ENCODE results near the gene SHD. TPM values are rescaled to one million over a fixed set of nuclear protein-coding genes. Genes with fewer than 3 reads are reported as not detected.
"Not testable (repeated sequence)": the region's sequence is repeated elsewhere in the genome, so short reads cannot be mapped to it uniquely, and the experiment has no call there.

Gene SHD
- total RNA-seq, 2 experiments from 2014 or later = not detected

DNA sequence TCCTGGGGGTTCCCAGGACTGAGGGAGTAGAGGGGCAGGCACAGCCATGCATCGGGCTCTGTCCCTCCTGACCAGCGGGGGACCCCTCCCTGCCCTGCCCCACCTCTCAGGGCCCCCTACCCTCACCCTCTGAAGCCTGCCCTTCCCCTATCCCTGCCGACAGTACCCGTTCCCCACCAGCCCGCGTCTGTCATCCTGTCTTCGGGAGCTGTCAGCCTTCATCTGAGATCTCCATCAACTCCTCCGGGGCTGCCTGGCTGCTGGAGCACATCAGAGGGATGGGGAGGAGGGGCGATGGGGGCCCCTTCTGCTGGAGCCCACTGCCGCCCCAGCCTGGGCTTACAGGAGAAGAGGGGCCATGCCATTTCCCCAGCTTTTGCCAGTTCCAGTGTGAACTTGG is 6.2 kb upstream of the SHD start:
- Mint-ChIP-seq H3K36me3 (ENCODE audit: low read depth) (peaks cover 21% of the 10 kb centered on the region), H3K27me3 (peaks cover 2% of the 10 kb centered on the region), H3K27ac (no peak overlapping the region), H3K9me3 (no peaks in the 10 kb centered on the region), H3K4me3 (no peak overlapping the region), H3K4me1 (no peaks in the 10 kb centered on the region)
- no peak for DNase-seq
- ChIA-PET POLR2A (no interaction called here), CTCF (interaction anchor here (0.6 kb wide), 1 partner anchor 570 kb away, joined by 6 read pairs; no protein-coding TSS in a partner anchor)

DNA sequence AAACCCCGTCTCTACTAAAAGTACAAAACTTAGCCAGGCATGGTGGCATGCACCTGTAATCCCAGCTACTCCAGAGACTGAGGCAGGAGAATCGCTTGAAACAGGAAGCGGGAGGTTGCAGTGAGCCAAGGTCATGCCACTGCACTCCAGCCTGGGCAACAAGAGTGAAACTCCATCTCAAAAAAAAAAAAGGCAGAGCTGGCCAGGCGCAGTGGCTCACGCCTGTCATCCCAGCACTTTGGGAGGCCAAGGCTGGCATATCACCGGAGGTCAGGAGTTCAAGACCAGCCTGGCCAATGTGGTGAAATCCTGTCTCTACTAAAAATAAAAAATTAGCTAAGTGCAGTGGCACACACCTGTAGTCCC is 4.8 kb upstream of the SHD start:
- H3K36me3 Mint-ChIP-seq (ENCODE audit: low read depth) = peaks cover 13% of the 10 kb centered on the region
- not testable (repeated sequence) for H3K4me1 Mint-ChIP-seq, H3K9me3 Mint-ChIP-seq

DNA sequence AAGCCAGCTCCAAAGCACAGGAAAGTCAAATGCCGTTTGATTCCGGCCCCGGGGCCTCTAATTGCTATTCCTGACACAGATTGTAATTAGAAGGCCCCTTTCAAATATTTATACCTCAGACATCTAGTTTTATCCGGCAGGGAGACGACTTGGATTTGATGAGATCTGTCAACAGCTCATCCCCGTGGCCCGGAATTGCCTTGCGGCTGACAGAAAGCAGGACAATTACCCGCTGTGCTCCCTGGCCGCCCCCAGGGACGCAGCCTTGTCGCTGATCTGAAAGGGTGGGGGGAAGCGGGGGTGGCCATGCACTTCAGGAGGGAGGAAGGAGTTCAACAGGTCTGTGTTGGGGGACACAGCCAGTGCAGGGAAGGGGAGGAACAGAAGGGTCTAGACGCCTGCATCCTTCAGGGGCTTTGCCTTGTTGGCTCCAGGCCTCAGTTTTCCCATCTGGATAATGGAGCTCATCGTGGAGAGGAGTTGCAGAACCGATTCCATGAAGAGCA is 1.8 kb upstream of the SHD start:
- peaks cover 2% of the 10 kb centered on the region for H3K4me1 Mint-ChIP-seq
- no peak for DNase-seq

More for the DNA sequence above, 4.8 kb upstream of the SHD start:
- DNase-seq, H3K4me3 Mint-ChIP-seq, H3K27ac Mint-ChIP-seq, H3K27me3 Mint-ChIP-seq: not testable (repeated sequence)
- ChIA-PET CTCF (interaction anchor here (0.6 kb wide), 1 partner anchor 284 kb away, joined by 4 read pairs; no protein-coding TSS in a partner anchor), POLR2A (interaction anchor here (0.6 kb wide), 1 partner anchor 513 kb away, joined by 4 read pairs; the partner anchor contains the start of gene APBA3)

DNA sequence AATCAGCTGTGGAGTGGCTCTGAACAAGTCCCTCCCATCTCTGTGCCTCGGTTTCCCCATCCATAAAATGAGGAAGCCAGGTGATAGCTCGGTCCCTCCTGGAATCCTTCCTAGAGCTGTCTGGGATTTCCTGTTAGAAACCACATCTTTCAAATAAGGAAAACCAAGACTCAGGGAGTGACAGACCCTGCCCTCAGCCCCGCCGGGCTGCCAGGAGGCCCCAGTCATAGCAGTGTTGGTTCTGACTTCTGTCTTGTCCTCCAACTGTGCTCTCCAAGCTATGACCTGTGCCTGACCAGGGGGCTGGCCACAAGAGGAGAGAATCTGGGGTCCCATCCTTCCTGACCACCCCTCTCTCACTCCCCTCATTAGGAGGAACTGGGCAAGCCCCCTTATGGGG is 1.1 kb upstream of the SHD start:
- no peaks in the 10 kb centered on the region for H3K9me3 Mint-ChIP-seq
- H3K27ac Mint-ChIP-seq = no peak overlapping the region
- H3K27me3 Mint-ChIP-seq = peaks cover 25% of the 10 kb centered on the region
- no peak for DNase-seq
- no peaks in the 10 kb centered on the region for H3K36me3 Mint-ChIP-seq (ENCODE audit: low read depth)
- ChIA-PET POLR2A (no interaction called here), CTCF (interaction anchor here (1.2 to 1.5 kb wide), 2 partner anchors 10 to 12 kb away, joined by 5 to 6 read pairs; no protein-coding TSS in a partner anchor)
- peaks cover 2% of the 10 kb centered on the region for H3K4me1 Mint-ChIP-seq
- H3K4me3 Mint-ChIP-seq = no peak overlapping the region

More for the DNA sequence above, 1.8 kb upstream of the SHD start:
- ChIA-PET POLR2A (no interaction called here), CTCF (interaction anchor here (1.2 to 1.5 kb wide), 2 partner anchors 9 to 11 kb away, joined by 5 to 6 read pairs; no protein-coding TSS in a partner anchor)
- Mint-ChIP-seq H3K27me3 (peaks cover 24% of the 10 kb centered on the region), H3K36me3 (ENCODE audit: low read depth) (no peaks in the 10 kb centered on the region), H3K9me3 (no peaks in the 10 kb centered on the region), H3K4me3 (no peak overlapping the region), H3K27ac (no peak overlapping the region)

DNA sequence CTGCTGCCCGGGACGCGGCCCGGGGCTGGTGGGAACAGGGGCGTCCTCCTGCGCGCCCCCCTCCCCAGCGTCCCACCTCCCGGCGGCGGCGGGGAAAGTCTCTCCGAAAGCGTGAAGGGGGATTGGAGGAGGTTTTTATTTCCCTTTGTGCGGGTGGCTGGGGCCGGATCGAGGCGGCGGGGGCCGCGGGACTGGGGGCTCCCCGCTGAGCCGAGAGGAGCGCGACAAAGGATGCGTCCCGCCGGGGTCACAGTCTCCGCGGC is 132 bp downstream of the SHD start:
- ChIA-PET POLR2A (no interaction called here), CTCF (interaction anchor here (0.5 kb wide), 1 partner anchor 115 kb away, joined by 3 read pairs; no protein-coding TSS in a partner anchor)
- DNase-seq = no peak
- H3K27me3 Mint-ChIP-seq = peaks cover 25% of the 10 kb centered on the region
- peaks cover 2% of the 10 kb centered on the region for H3K4me1 Mint-ChIP-seq
- no peaks in the 10 kb centered on the region for H3K9me3 Mint-ChIP-seq
- H3K36me3 Mint-ChIP-seq (ENCODE audit: low read depth) = no peaks in the 10 kb centered on the region
- H3K27ac Mint-ChIP-seq = no peak overlapping the region
- H3K4me3 Mint-ChIP-seq = no peak overlapping the region

DNA sequence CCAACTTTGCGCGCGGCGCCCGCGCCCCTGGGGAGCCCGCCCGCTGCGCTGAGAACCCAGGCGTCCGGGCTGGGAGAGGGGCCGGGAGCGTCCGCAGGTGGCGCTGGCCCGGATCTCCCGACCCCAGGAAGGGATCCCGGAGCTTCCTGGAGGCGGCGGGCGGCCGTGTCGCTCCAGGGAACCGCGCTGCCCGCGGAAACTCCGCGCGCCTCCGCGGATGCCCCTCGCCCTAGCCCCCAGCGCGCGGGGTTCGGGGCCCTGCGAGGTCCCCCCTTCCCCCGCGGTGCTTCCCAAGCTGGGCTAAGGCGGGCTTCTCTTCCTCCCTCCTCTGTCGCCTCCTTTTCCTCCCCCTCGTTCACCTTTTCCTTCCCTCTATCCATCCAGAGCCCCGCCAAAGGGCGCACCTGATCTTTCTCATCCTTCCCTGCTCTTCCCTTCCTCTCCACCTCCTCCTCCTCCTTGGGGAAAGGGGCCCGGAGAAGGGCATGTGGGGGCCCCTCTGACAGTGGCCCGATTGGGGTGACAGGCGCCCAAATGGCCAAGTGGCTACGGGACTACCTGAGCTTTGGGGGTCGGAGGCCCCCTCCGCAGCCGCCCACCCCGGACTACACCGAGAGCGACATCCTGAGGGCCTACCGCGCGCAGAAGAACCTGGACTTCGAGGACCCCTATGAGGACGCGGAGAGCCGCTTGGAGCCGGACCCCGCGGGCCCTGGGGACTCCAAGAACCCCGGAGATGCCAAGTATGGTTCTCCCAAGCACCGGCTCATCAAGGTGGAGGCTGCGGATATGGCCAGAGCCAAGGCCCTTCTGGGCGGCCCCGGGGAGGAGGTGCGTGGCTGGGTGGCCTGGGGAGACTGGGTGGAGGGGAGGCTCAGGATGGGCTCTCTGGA is 710 bp downstream of the SHD start:
- Mint-ChIP-seq H3K9me3 (no peaks in the 10 kb centered on the region), H3K4me1 (peaks cover 2% of the 10 kb centered on the region), H3K36me3 (ENCODE audit: low read depth) (no peaks in the 10 kb centered on the region), H3K27ac (no peak overlapping the region), H3K4me3 (no peak overlapping the region), H3K27me3 (peaks cover 25% of the 10 kb centered on the region)
- ChIA-PET CTCF (interaction anchor here (0.5 to 1.4 kb wide), 3 partner anchors 13 to 116 kb away, joined by 3 read pairs; no protein-coding TSS in a partner anchor), POLR2A (no interaction called here)
- DNase-seq = no peak

DNA sequence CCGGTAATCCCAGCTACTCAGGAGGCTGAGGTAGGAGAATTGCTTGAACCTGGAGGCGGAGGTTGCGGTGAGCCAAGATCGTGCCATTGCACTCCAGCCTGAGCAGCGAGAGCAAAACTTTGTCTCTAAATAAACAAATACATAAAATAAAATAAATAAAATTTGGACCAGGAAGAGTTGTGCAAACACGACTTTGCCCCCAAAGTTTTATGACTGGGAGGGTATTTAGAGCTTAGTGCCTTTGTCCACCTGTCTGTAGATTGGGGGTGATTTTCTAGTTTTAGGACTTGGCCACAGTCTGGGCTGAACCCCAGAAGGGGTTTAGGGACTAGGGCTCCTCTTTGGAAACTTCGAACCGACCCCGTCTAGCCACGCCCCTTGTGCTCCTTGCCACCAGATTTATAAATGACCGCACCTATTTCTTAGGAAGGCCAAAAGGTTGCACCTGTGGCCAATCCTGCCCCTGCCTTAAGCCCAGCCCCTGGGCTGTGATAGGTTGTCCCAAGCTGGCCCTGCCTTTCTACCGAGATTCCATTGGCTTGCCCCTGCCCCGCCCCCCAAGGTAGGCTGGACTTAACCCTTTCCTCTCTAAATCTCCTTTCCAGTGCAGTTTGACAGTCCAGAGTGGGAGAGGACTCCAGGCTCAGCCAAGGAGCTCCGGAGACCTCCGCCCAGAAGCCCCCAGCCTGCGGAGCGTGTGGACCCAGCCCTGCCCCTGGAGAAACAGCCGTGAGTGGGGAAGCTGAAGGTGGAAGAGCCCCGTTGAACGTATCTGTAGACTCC is 5.3 kb downstream of the SHD start:
- no peak overlapping the region for H3K4me3 Mint-ChIP-seq
- H3K9me3 Mint-ChIP-seq = no peaks in the 10 kb centered on the region
- H3K4me1 Mint-ChIP-seq = peaks cover 2% of the 10 kb centered on the region
- H3K27me3 Mint-ChIP-seq = peaks cover 16% of the 10 kb centered on the region
- ChIA-PET POLR2A (no interaction called here), CTCF (interaction anchor here (1.1 kb wide), 1 partner anchor 18 kb away, joined by 3 read pairs; no protein-coding TSS in a partner anchor)
- DNase-seq = no peak
- H3K27ac Mint-ChIP-seq = no peak overlapping the region
- no peaks in the 10 kb centered on the region for H3K36me3 Mint-ChIP-seq (ENCODE audit: low read depth)

DNA sequence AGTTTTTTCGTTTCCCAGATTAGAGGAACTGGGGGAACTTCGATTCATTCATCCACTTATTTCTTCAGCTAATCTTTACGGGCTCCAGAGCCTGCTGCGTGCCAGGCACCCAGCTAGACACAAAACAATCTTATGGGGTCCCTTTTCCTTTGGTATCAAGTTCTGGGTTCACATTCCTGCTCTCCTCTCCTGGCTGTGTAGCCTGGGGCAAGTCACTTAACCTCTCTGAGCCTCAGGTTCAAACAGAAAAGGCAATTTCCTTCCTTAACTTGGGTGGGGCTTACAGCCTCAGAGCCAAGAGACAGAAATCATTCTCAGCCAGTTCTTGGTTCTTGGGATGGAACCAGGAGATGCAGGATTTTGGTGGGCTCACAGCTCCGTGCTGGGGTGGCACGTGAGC is 5.9 kb downstream of the SHD start:
- H3K9me3 Mint-ChIP-seq = no peaks in the 10 kb centered on the region
- H3K27ac Mint-ChIP-seq = no peak overlapping the region
- no peaks in the 10 kb centered on the region for H3K36me3 Mint-ChIP-seq (ENCODE audit: low read depth)
- H3K4me1 Mint-ChIP-seq = no peaks in the 10 kb centered on the region
- POLR2A ChIA-PET = no interaction called here
- peaks cover 13% of the 10 kb centered on the region for H3K27me3 Mint-ChIP-seq
- no peak overlapping the region for H3K4me3 Mint-ChIP-seq
- no peak for DNase-seq
- CTCF ChIA-PET = interaction anchor here (1.1 kb wide), 1 partner anchor 18 kb away, joined by 3 read pairs; no protein-coding TSS in a partner anchor

DNA sequence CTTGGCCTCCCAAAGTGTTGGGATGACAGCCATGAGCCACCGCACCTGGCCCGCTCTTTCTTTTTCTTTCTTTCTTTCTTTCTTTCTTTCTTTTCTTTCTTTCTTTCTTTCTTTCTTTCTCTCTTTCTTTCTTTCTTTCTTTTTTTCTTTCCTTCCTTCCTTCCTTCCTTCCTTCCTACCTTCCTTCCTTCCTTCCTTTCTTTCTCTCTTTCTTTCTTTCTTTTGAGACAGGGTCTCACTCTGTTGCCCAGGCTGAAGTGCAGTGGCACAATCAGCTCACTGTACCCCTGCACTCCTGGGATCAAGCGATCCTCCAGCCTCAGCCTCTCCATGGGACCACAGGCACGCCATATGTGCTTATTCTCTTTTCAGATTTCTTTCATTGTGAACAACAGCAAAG is 7.1 kb downstream of the SHD start:
- H3K4me3 Mint-ChIP-seq; H3K36me3 Mint-ChIP-seq (ENCODE audit: low read depth); POLR2A ChIA-PET; CTCF ChIA-PET; DNase-seq; H3K9me3 Mint-ChIP-seq; H3K4me1 Mint-ChIP-seq; H3K27me3 Mint-ChIP-seq; H3K27ac Mint-ChIP-seq: not testable (repeated sequence)

DNA sequence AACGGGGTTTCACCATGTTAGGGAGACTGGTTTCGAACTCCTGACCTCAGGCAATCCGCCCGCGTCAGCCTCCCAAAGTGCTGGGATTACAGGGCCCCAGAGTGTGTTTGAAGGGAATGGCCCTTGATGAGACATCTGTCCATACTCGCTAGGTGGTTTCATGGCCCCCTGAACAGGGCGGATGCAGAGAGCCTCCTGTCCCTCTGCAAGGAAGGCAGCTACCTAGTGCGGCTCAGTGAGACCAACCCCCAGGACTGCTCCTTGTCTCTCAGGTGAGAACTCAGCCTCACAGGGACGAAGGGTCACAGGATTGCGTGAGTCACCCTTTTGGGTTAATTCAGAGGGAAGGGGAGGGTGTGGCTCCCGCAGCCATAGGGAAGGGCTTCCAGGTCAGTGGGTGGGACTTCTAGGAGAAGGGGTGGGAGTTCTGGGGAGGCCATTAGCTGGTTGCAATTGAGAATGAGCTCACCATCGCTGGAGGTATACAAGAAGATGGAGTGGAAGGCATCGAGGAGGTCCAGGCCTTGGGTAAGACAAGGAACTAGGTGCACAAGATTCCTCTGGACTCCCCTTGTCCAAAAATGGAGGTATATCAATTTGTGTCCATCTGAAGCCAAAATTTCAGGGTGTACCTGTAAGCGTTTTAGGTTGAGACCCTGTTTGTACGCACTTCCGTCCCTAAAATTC is 9.2 kb downstream of the SHD start:
- H3K4me1 Mint-ChIP-seq = no peaks in the 10 kb centered on the region
- no peak for DNase-seq
- POLR2A ChIA-PET = no interaction called here
- H3K27me3 Mint-ChIP-seq = no peaks in the 10 kb centered on the region
- CTCF ChIA-PET = interaction anchor here (0.8 kb wide), 1 partner anchor 64 kb away, joined by 3 read pairs; no protein-coding TSS in a partner anchor
- no peaks in the 10 kb centered on the region for H3K36me3 Mint-ChIP-seq (ENCODE audit: low read depth)
- no peak overlapping the region for H3K27ac Mint-ChIP-seq
- no peaks in the 10 kb centered on the region for H3K9me3 Mint-ChIP-seq
- H3K4me3 Mint-ChIP-seq = no peak overlapping the region

DNA sequence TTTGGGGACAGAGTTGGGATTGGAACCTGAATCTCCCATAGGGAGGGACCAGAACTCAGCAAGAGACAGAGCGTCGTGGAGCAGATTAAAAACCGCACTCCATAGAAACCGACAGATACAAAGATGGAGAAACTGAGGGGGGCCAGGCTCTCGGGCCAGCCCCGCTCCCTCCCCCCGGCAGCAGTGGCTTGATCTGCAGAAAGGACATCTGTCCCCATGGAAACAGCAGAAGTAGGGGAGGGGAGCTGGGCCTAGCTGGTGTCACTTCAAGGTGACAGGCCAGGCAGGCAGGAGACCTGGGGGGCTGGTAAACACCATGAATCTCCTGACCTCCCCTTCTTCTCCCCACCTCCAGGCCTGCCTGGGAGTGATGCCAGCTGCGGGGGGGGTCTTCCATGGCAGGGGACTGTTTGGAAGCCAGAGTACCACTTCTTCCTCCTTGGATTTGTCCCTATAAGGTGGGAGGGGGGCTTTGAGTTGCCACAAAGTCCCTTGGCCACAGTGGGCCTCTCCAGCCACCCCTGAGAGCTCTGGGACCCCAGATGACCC is 12.2 kb downstream of the SHD start:
- ChIA-PET CTCF (interaction anchor here (0.5 kb wide), 1 partner anchor 204 kb away, joined by 4 read pairs; no protein-coding TSS in a partner anchor), POLR2A (no interaction called here)
- Mint-ChIP-seq H3K36me3 (ENCODE audit: low read depth) (no peaks in the 10 kb centered on the region), H3K4me1 (no peaks in the 10 kb centered on the region), H3K27ac (no peak overlapping the region), H3K27me3 (no peaks in the 10 kb centered on the region), H3K9me3 (no peaks in the 10 kb centered on the region), H3K4me3 (no peak overlapping the region)
- no peak for DNase-seq

DNA sequence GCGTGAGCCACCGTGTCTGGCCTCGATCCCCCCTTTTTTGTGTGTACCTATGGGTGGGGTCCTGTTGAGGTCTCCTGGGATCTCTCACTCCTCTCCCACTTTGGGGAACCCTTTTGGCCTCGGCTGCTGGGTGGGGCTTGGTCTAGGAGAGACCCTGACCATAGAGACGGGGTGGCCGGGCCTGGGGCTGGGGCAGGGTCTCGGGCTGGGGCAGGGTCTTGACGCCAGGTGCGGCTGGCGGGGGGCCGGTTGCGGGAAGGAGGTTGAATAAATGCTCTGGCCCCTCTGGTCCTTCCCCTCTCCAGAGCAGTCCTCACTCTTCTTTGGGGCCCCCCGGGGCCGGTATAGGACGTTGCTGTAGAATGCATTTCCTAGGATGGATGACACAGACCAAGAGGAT is 13.4 kb downstream of the SHD start:
- no peaks in the 10 kb centered on the region for H3K36me3 Mint-ChIP-seq (ENCODE audit: low read depth)
- ChIA-PET POLR2A (no interaction called here), CTCF (no interaction called here)
- no peak overlapping the region for H3K4me3 Mint-ChIP-seq
- no peak for DNase-seq
- no peak overlapping the region for H3K27ac Mint-ChIP-seq
- H3K27me3 Mint-ChIP-seq = no peaks in the 10 kb centered on the region
- H3K9me3 Mint-ChIP-seq = no peaks in the 10 kb centered on the region
- no peaks in the 10 kb centered on the region for H3K4me1 Mint-ChIP-seq
